IMR-90 (cell line): ENCODE data around the gene NINJ2.

Experiments used
- CEBPB ChIP-seq: IDR thresholded peaks from 2 replicates; pipeline ENCODE4 v1.6.1; 2012; ENCODE audit warnings: low read depth, low read length, improper control_type of control experiment
- MXI1 ChIP-seq: IDR thresholded peaks from 2 replicates; pipeline ENCODE4 v1.6.1; 2012; ENCODE audit warnings: low read depth, mild to moderate bottlenecking, low read length, moderate library complexity, borderline replicate concordance
- POLR2A ChIP-seq: IDR thresholded peaks from 2 replicates; pipeline ENCODE4 v1.6.1; 2012; ENCODE audit warnings: mild to moderate bottlenecking, low read depth, low read length
- RAD21 ChIP-seq: IDR thresholded peaks from 2 replicates; pipeline ENCODE4 v1.6.1; 2012; ENCODE audit warnings: low read length, improper control_type of control experiment
- RCOR1 ChIP-seq: IDR thresholded peaks from 2 replicates; pipeline ENCODE4 v1.6.1; 2012; ENCODE audit warnings: mild to moderate bottlenecking, low read length, improper control_type of control experiment; ENCODE audit not compliant: insufficient replicate concordance
- TF ChIP-seq, protein P1 (sequence below): conservative IDR thresholded peaks from 2 replicates; pipeline ENCODE4 v1.5.1; 2012; ENCODE audit warnings: mild to moderate bottlenecking, low read depth, low read length, improper control_type of control experiment

- TF ChIP-seq, protein P1, sequence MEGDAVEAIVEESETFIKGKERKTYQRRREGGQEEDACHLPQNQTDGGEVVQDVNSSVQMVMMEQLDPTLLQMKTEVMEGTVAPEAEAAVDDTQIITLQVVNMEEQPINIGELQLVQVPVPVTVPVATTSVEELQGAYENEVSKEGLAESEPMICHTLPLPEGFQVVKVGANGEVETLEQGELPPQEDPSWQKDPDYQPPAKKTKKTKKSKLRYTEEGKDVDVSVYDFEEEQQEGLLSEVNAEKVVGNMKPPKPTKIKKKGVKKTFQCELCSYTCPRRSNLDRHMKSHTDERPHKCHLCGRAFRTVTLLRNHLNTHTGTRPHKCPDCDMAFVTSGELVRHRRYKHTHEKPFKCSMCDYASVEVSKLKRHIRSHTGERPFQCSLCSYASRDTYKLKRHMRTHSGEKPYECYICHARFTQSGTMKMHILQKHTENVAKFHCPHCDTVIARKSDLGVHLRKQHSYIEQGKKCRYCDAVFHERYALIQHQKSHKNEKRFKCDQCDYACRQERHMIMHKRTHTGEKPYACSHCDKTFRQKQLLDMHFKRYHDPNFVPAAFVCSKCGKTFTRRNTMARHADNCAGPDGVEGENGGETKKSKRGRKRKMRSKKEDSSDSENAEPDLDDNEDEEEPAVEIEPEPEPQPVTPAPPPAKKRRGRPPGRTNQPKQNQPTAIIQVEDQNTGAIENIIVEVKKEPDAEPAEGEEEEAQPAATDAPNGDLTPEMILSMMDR: no peak
- TF ChIP-seq POLR2A (no peak), RCOR1 (no peak), RAD21 (no peak), MXI1 (no peak), CEBPB (no peak)
Measured at GRCh38 chr12:675562-675961, 12.3 kb upstream of the NINJ2 start.
